Osteoblast (primary cell): Measurements from ENCODE around the gene SRSF7. TPM values are rescaled to one million over a fixed set of nuclear protein-coding genes. Genes with fewer than 3 reads are reported as not detected.

Experiments
- DNase-seq: peaks from one replicate; pipeline ENCODE4 v3.0.0; 2011; ENCODE audit warnings: low spot score, mixed read lengths; ENCODE audit not compliant: insufficient read length; ENCODE audit errors: missing footprints
- H2AFZ ChIP-seq: 2 replicates; pipeline ENCODE4 v1.6.0; 2011; ENCODE audit warnings: mild to moderate bottlenecking, low read length
- H3K27ac ChIP-seq: 2 replicates; pipeline ENCODE4 v1.5.1; 2011; ENCODE audit warnings: mild to moderate bottlenecking, low read depth, low read length, moderate library complexity
- H3K27me3 ChIP-seq: 2 replicates; pipeline ENCODE4 v1.6.0; 2012; ENCODE audit warnings: mild to moderate bottlenecking, control low read depth, inconsistent platforms, low read length, moderate library complexity; ENCODE audit not compliant: insufficient read depth
- H3K36me3 ChIP-seq: 2 replicates; pipeline ENCODE4 v1.5.1; 2011; ENCODE audit warnings: mild to moderate bottlenecking, low read length, control low read depth, moderate library complexity; ENCODE audit not compliant: insufficient read depth
- H3K4me1 ChIP-seq: 2 replicates; pipeline ENCODE4 v1.5.1; 2011; ENCODE audit warnings: mild to moderate bottlenecking, low read length, control low read depth, moderate library complexity; ENCODE audit not compliant: insufficient read depth
- H3K4me2 ChIP-seq: 2 replicates; pipeline ENCODE4 v1.6.0; 2011; ENCODE audit warnings: mild to moderate bottlenecking, low read length; ENCODE audit not compliant: insufficient read depth
- H3K4me3 ChIP-seq: fragments of 200-600 bp; sonication (generic); 3 replicates; pipeline ENCODE4 v1.5.1; 2012; ENCODE audit warnings: mild to moderate bottlenecking, low read length, inconsistent platforms; ENCODE audit not compliant: insufficient read depth
- H3K79me2 ChIP-seq: 2 replicates; pipeline ENCODE4 v1.6.0; 2012; ENCODE audit warnings: mild to moderate bottlenecking, low read length, control low read depth, inconsistent platforms; ENCODE audit not compliant: insufficient read depth
- H3K9me3 ChIP-seq: 2 replicates; pipeline ENCODE4 v1.5.1; 2011; ENCODE audit warnings: low read depth, low read length, control low read depth
- H4K20me1 ChIP-seq: 2 replicates; pipeline ENCODE4 v1.6.0; 2012; ENCODE audit warnings: mild to moderate bottlenecking, low read length, control low read depth; ENCODE audit not compliant: insufficient read depth
- total RNA-seq: library from RNA; depleted of rRNA; stranded (reverse); fragments of >200 nt; gene quantifications from 2 replicates; pipeline ENCODE4 v1.2.3, GENCODE V29; 2012
- TF ChIP-seq, protein P1 (sequence below): IDR thresholded peaks from 2 replicates; pipeline ENCODE4 v1.5.1; 2011; ENCODE audit warnings: mild to moderate bottlenecking, low read depth, low read length, moderate library complexity; ENCODE audit errors: extremely low read depth

SRSF7 gene
- total RNA-seq, 1 donor = 48.1 TPM

DNA sequence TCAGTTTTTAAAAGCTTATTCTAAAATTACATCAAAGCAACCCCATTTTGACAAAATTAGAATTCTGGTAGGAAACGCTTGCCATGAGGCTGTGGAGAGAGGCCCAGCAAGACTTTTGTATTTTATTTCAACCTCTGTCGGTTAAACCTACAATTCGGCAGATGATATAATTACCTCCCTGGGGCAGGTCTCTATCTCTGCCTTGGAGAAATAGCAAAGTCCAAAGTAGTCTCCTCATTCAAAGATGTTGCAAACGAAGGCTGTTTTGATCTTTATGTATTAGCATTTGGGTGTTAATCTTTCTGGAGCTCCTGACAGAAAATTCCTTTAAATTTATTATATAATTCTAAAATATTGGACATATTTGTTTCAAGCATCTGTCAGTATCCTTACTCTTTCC lies 49.6 kb downstream of the SRSF7 start:
- H3K27ac ChIP-seq = peak overlapping the region; percentile 75
- H3K27me3 ChIP-seq = no peaks in the 10 kb centered on the region
- TF ChIP-seq, protein P1, sequence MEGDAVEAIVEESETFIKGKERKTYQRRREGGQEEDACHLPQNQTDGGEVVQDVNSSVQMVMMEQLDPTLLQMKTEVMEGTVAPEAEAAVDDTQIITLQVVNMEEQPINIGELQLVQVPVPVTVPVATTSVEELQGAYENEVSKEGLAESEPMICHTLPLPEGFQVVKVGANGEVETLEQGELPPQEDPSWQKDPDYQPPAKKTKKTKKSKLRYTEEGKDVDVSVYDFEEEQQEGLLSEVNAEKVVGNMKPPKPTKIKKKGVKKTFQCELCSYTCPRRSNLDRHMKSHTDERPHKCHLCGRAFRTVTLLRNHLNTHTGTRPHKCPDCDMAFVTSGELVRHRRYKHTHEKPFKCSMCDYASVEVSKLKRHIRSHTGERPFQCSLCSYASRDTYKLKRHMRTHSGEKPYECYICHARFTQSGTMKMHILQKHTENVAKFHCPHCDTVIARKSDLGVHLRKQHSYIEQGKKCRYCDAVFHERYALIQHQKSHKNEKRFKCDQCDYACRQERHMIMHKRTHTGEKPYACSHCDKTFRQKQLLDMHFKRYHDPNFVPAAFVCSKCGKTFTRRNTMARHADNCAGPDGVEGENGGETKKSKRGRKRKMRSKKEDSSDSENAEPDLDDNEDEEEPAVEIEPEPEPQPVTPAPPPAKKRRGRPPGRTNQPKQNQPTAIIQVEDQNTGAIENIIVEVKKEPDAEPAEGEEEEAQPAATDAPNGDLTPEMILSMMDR = no peak
- H3K4me1 ChIP-seq = peaks cover 25% of the 10 kb centered on the region
- H3K36me3 ChIP-seq = no peaks in the 10 kb centered on the region
- H3K4me2 ChIP-seq = peak overlapping the region; percentile 68
- H3K79me2 ChIP-seq = no peaks in the 10 kb centered on the region
- no peaks in the 10 kb centered on the region for H3K9me3 ChIP-seq
- H3K4me3 ChIP-seq = no peak overlapping the region
- DNase-seq = no peak
- H4K20me1 ChIP-seq = no peaks in the 10 kb centered on the region
- H2AFZ ChIP-seq = peak overlapping the region; percentile 25

DNA sequence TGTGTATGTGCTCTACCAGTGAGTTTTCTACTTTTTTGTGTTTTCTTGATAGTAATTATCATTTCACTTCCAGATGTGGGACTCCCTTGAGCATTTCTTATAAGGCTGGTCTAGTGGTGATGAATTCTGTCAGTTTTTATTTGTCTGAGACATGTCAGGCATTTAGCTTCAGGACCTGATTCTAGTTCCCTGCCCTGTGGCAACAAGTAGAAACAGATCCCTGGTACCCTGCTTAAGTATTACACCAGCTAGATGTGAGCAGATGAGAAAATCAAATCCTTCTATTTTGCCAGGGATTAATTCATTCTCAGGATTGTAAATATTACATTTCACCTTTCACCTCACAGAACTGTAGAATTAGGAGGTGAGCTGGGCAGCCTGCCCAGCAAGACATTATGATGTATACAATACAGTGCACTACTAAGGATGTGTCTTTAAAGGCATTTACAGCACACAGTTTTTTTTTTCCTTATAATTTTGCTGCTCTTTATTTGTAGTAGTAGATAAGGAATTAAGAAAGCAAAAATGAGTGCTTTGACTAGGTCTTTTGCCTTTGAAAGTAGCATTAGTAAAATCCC lies 50.2 kb downstream of the SRSF7 start:
- TF ChIP-seq, protein P1 = no peak
- Histone ChIP-seq H3K9me3 (no peaks in the 10 kb centered on the region), H3K4me3 (no peak overlapping the region), H3K27me3 (no peaks in the 10 kb centered on the region), H3K4me1 (peaks cover 25% of the 10 kb centered on the region), H4K20me1 (no peaks in the 10 kb centered on the region), H3K4me2 (no peak overlapping the region), H2AFZ (no peak overlapping the region), H3K36me3 (no peaks in the 10 kb centered on the region), H3K79me2 (no peaks in the 10 kb centered on the region), H3K27ac (peak overlapping the region; percentile 75)
- no peak for DNase-seq

- Histone ChIP-seq H3K27me3 (no peaks in the 10 kb centered on the region), H3K4me2 (no peak overlapping the region), H4K20me1 (no peaks in the 10 kb centered on the region), H3K4me3 (no peak overlapping the region), H3K27ac (no peak overlapping the region), H3K36me3 (no peaks in the 10 kb centered on the region), H2AFZ (no peak overlapping the region), H3K4me1 (peaks cover 25% of the 10 kb centered on the region), H3K9me3 (no peaks in the 10 kb centered on the region), H3K79me2 (no peaks in the 10 kb centered on the region)
- TF ChIP-seq, protein P1 = no peak
- DNase-seq = no peak
Measured at GRCh38 chr2:38700113-38700785, 50.9 kb downstream of the SRSF7 start.

- no peak overlapping the region for H3K27ac ChIP-seq
- peaks cover 22% of the 10 kb centered on the region for H3K4me1 ChIP-seq
- no peak for DNase-seq
- no peaks in the 10 kb centered on the region for H3K36me3 ChIP-seq
- H3K9me3 ChIP-seq = no peaks in the 10 kb centered on the region
- H4K20me1 ChIP-seq = no peaks in the 10 kb centered on the region
- no peak overlapping the region for H3K4me3 ChIP-seq
- H3K4me2 ChIP-seq = no peak overlapping the region
- no peak overlapping the region for H2AFZ ChIP-seq
- no peaks in the 10 kb centered on the region for H3K27me3 ChIP-seq
- TF ChIP-seq, protein P1 = no peak
- no peaks in the 10 kb centered on the region for H3K79me2 ChIP-seq
Measured at GRCh38 chr2:38698467-38699003, 52.6 kb downstream of the SRSF7 start.
